NB4 (cell line): Measurements from ENCODE around the gene RAB4B.
A peak's percentile ranks its signal among the peaks of the same experiment; 100 is the strongest.

Experiments used
- CTCF ChIP-seq: IDR thresholded peaks from one replicate; pipeline ENCODE4 v1.5.1; 2012; ENCODE audit warnings: low read depth, low read length
- POLR2A ChIP-seq: IDR thresholded peaks from 2 replicates; pipeline ENCODE4 v1.6.1; 2011; ENCODE audit warnings: mild to moderate bottlenecking; ENCODE audit not compliant: insufficient read length; ENCODE audit errors: extremely low read depth

DNA sequence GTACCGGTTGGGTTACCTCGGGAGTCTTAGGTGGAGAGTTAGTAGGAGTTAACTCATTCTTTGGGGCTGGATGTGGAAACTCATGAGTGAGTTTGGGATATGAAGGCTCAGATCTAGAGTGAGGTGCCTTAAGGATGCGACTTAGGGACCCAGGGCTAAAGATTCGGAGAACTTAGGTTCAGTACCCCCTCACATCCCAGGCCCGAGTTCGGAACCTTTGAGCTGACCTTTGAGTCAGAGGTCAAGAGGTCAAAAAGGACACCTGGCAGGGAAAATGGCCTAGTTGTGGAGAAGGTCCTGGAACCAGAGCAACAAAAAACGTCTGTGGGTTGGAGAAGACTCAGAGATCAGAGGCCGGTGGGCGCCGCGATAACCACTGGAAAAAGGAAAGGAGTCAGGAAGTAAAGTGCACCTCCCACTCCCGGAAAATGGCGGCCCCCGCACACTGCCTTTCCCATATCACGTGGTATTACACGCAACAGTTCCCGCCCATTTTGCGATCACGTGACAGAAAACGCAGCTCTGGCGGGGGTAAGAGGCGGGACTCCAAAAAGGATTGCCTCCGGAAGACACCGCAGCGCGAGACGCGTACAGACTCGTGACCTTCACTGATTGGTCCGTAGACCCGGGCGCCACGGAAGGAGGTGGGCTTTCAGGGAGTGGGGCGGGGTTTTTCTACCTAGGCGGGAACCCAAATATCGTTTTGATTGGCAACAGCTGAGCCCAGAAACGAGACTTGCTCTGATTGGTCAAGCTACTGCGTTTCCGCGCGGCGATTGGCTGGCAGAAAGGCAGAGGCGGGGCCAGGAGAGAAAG lies 27.8 kb upstream of the RAB4B start, which contains the start of gene ACTMAP:
- no peak for TF ChIP-seq CTCF
- peak; percentile 44 for TF ChIP-seq POLR2A
